GM12875 (cell line): ENCODE data around the gene SKP1.

Experiments used
- H3K4me3 ChIP-seq: one replicate; pipeline ENCODE4 v1.5.1; 2011; ENCODE audit warnings: low read depth, low read length, control low read depth
- CTCF ChIP-seq: IDR thresholded peaks from 2 replicates; pipeline ENCODE4 v1.5.1; 2011; ENCODE audit warnings: low read depth, mild to moderate bottlenecking, control low read depth, inconsistent platforms, low read length, moderate library complexity, borderline replicate concordance; ENCODE audit not compliant: insufficient read depth

Gene SKP1

GRCh38 chr5:134145041-134145757 is 31.6 kb downstream of the SKP1 start:
- TF ChIP-seq CTCF: no peak
- H3K4me3 ChIP-seq: no peak overlapping the region

GRCh38 chr5:134143944-134144941 is 32.5 kb downstream of the SKP1 start:
- no peak overlapping the region for H3K4me3 ChIP-seq
- no peak for TF ChIP-seq CTCF

GRCh38 chr5:134143431-134143830 is 33.3 kb downstream of the SKP1 start:
- H3K4me3 ChIP-seq: no peak overlapping the region
- TF ChIP-seq CTCF: no peak

GRCh38 chr5:134142806-134143205 is 33.9 kb downstream of the SKP1 start:
- no peak for TF ChIP-seq CTCF
- H3K4me3 ChIP-seq: no peak overlapping the region

- H3K4me3 ChIP-seq: no peak overlapping the region
- TF ChIP-seq CTCF: no peak
These were observed 34.7 kb downstream of the SKP1 start for GRCh38 chr5:134142052-134142451.

- H3K4me3 ChIP-seq: no peak overlapping the region
- TF ChIP-seq CTCF: peak; percentile 35; the same call in 1 of the 2 replicates
These were observed 35.3 kb downstream of the SKP1 start for GRCh38 chr5:134141331-134142050.
